BE2C (cell line): ENCODE data around the gene CAMK1D.

Experiments used
- DNase-seq: peaks from one replicate; pipeline ENCODE4 v3.0.0-alpha.2; 2020
- H3K27me3 ChIP-seq: fragments of 250-450 bp; sonication (Bioruptor Pico); 2 replicates; pipeline ENCODE4 v1.5.1; 2020; ENCODE audit warnings: mild to moderate bottlenecking
- H3K36me3 ChIP-seq: fragments of 250-450 bp; sonication (Bioruptor Pico); 2 replicates; pipeline ENCODE4 v1.5.1; 2020; ENCODE audit warnings: mild to moderate bottlenecking
- H3K4me1 ChIP-seq: fragments of 250-450 bp; sonication (Bioruptor Pico); 2 replicates; pipeline ENCODE4 v1.5.1; 2020
- H3K4me3 ChIP-seq: 2 replicates; pipeline ENCODE4 v1.5.1; 2011; ENCODE audit warnings: low read depth, low read length
- H3K9me3 ChIP-seq: fragments of 250-450 bp; sonication (Bioruptor Pico); 2 replicates; pipeline ENCODE4 v1.5.1; 2020
- CTCF ChIP-seq: IDR thresholded peaks from 2 replicates; pipeline ENCODE4 v1.5.1; 2012; ENCODE audit warnings: mild to moderate bottlenecking, low read depth, low read length

CAMK1D gene

GRCh38 chr10:12829831-12830390, 480.6 kb downstream of the CAMK1D start:
- DNase-seq = no peak

DNA sequence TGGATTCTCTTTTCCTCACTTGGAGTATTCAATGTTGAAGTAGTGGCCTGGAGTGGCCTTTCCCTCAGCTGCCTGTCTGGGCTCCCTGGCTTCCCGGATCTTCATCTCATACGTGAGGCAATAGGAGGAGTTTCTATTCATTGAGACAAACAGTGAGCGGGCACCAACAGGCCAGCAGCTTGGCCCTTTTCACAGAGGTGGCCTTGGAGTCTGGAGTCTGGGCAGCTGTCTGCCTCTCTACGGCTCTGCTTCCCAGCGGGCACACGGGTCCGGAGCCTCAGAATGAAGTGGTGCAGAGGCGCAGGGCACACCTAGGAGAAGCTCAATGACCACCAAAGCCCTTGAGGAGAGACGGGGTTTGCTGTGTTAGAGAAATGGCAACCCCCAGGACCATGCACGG, 482.7 kb downstream of the CAMK1D start:
- no peaks in the 10 kb centered on the region for H3K27me3 ChIP-seq
- no peaks in the 10 kb centered on the region for H3K36me3 ChIP-seq
- H3K4me1 ChIP-seq = no peaks in the 10 kb centered on the region
- no peak for TF ChIP-seq CTCF
- no peak overlapping the region for H3K4me3 ChIP-seq
- DNase-seq = no peak
- no peaks in the 10 kb centered on the region for H3K9me3 ChIP-seq

More at GRCh38 chr10:12829831-12830390, 480.6 kb downstream of the CAMK1D start:
- H3K36me3 ChIP-seq = no peaks in the 10 kb centered on the region
- H3K4me3 ChIP-seq = no peak overlapping the region
- no peaks in the 10 kb centered on the region for H3K4me1 ChIP-seq
- TF ChIP-seq CTCF = no peak
- H3K9me3 ChIP-seq = no peaks in the 10 kb centered on the region
- no peaks in the 10 kb centered on the region for H3K27me3 ChIP-seq

GRCh38 chr10:12833451-12833850, 484.1 kb downstream of the CAMK1D start:
- no peak for DNase-seq
- H3K36me3 ChIP-seq = no peaks in the 10 kb centered on the region
- H3K4me3 ChIP-seq = no peak overlapping the region
- H3K9me3 ChIP-seq = no peaks in the 10 kb centered on the region
- H3K4me1 ChIP-seq = no peaks in the 10 kb centered on the region
- no peaks in the 10 kb centered on the region for H3K27me3 ChIP-seq
- no peak for TF ChIP-seq CTCF

- Histone ChIP-seq H3K4me3 (no peak overlapping the region), H3K27me3 (no peaks in the 10 kb centered on the region), H3K9me3 (no peaks in the 10 kb centered on the region), H3K36me3 (no peaks in the 10 kb centered on the region), H3K4me1 (no peaks in the 10 kb centered on the region)
- TF ChIP-seq CTCF = no peak
- DNase-seq = no peak
Observed at GRCh38 chr10:12834116-12834665, 484.8 kb downstream of the CAMK1D start.

DNA sequence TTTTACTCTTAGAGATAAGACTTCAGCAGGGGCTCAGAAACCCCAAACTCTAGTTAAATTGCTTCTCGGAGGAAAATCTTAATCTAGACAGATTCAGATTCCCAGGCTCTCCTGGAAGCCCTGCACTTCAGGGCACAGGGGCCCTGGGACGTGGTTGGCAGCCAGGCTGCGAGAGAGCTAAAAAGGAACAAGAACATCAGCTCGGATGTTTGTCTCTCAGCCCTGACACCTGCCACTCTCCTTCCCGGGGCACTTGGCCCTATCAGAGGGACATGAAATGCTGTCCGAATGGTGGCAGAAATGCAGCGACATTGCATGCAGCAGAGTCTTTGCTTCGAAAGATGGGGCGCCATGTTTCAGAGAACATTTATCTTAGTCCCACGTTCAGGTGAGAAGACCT, 485.4 kb downstream of the CAMK1D start:
- no peaks in the 10 kb centered on the region for H3K9me3 ChIP-seq
- no peaks in the 10 kb centered on the region for H3K27me3 ChIP-seq
- H3K4me1 ChIP-seq = no peaks in the 10 kb centered on the region
- no peaks in the 10 kb centered on the region for H3K36me3 ChIP-seq
- no peak for DNase-seq
- no peak for TF ChIP-seq CTCF
- H3K4me3 ChIP-seq = no peak overlapping the region

GRCh38 chr10:12835709-12836108, 486.4 kb downstream of the CAMK1D start:
- no peak for TF ChIP-seq CTCF
- DNase-seq = no peak
- Histone ChIP-seq H3K9me3 (no peaks in the 10 kb centered on the region), H3K36me3 (no peaks in the 10 kb centered on the region), H3K27me3 (no peaks in the 10 kb centered on the region), H3K4me3 (no peak overlapping the region), H3K4me1 (no peaks in the 10 kb centered on the region)
